Ishikawa (cell line): ENCODE measurements around the gene ZBTB21.

Experiments
- CEBPB ChIP-seq: IDR thresholded peaks from 2 replicates; pipeline ENCODE4 v1.6.1; 2012
- CREB1 ChIP-seq: IDR thresholded peaks from 2 replicates; pipeline ENCODE4 v1.6.1; 2012; ENCODE audit warnings: low read depth
- EGR1 ChIP-seq: IDR thresholded peaks from 2 replicates; pipeline ENCODE4 v1.6.1; 2012
- EP300 ChIP-seq: IDR thresholded peaks from 2 replicates; pipeline ENCODE4 v1.6.1; 2012; ENCODE audit warnings: borderline replicate concordance
- FOXM1 ChIP-seq: IDR thresholded peaks from 2 replicates; pipeline ENCODE4 v1.6.1; 2012; ENCODE audit warnings: low read depth, borderline replicate concordance
- NFIC ChIP-seq: IDR thresholded peaks from 2 replicates; pipeline ENCODE4 v1.6.1; 2012
- RAD21 ChIP-seq: IDR thresholded peaks from 2 replicates; pipeline ENCODE4 v1.6.1; 2012; ENCODE audit warnings: low read depth
- TAF1 ChIP-seq: IDR thresholded peaks from 2 replicates; pipeline ENCODE4 v1.6.1; 2012; ENCODE audit warnings: low read depth, mild to moderate bottlenecking
- TCF12 ChIP-seq: IDR thresholded peaks from 2 replicates; pipeline ENCODE4 v1.6.1; 2012; ENCODE audit warnings: low read depth
- TEAD4 ChIP-seq: IDR thresholded peaks from 2 replicates; pipeline ENCODE4 v1.6.1; 2012
- YY1 ChIP-seq: IDR thresholded peaks from 2 replicates; pipeline ENCODE4 v1.6.1; 2012; ENCODE audit warnings: low read depth
- ZBTB7A ChIP-seq: IDR thresholded peaks from 2 replicates; pipeline ENCODE4 v1.6.1; 2012; ENCODE audit warnings: low read depth
- TF ChIP-seq, protein P1 (sequence below): IDR thresholded peaks from 2 replicates; pipeline ENCODE4 v1.6.1; 2012
- TF ChIP-seq, protein P2 (sequence below): IDR thresholded peaks from 2 replicates; pipeline ENCODE4 v1.6.1; 2012; ENCODE audit warnings: low read depth, mild to moderate bottlenecking
- TF ChIP-seq, protein P3 (sequence below): IDR thresholded peaks from 2 replicates; pipeline ENCODE4 v1.6.1; 2012

Gene ZBTB21

DNA sequence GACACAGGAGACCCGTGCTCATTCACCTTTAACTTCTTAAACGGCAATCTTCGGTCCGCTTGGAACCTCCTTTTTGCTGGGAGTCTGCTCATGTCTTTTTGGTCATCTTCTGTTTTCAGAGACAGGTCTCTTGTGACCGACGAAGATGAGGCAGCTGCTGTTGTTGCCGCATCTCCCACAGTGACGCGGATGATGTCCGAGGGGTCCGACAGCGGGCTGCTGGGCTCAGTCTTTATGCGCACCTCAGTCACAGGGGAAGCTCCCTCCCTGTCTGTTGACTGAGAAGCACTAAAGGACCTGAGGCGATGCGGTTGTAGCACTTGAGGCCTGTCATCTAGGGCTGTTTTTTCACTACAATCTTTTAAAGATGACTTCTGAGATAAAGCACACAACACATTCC lies 17.6 kb downstream of the ZBTB21 start:
- TF ChIP-seq FOXM1 (no peak), TCF12 (no peak), EP300 (no peak), YY1 (no peak), NFIC (no peak), CEBPB (no peak), TEAD4 (no peak), TAF1 (no peak), ZBTB7A (no peak), EGR1 (no peak)
- TF ChIP-seq, protein P1, sequence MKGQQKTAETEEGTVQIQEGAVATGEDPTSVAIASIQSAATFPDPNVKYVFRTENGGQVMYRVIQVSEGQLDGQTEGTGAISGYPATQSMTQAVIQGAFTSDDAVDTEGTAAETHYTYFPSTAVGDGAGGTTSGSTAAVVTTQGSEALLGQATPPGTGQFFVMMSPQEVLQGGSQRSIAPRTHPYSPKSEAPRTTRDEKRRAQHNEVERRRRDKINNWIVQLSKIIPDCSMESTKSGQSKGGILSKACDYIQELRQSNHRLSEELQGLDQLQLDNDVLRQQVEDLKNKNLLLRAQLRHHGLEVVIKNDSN, result no peak
- TF ChIP-seq, protein P2, sequence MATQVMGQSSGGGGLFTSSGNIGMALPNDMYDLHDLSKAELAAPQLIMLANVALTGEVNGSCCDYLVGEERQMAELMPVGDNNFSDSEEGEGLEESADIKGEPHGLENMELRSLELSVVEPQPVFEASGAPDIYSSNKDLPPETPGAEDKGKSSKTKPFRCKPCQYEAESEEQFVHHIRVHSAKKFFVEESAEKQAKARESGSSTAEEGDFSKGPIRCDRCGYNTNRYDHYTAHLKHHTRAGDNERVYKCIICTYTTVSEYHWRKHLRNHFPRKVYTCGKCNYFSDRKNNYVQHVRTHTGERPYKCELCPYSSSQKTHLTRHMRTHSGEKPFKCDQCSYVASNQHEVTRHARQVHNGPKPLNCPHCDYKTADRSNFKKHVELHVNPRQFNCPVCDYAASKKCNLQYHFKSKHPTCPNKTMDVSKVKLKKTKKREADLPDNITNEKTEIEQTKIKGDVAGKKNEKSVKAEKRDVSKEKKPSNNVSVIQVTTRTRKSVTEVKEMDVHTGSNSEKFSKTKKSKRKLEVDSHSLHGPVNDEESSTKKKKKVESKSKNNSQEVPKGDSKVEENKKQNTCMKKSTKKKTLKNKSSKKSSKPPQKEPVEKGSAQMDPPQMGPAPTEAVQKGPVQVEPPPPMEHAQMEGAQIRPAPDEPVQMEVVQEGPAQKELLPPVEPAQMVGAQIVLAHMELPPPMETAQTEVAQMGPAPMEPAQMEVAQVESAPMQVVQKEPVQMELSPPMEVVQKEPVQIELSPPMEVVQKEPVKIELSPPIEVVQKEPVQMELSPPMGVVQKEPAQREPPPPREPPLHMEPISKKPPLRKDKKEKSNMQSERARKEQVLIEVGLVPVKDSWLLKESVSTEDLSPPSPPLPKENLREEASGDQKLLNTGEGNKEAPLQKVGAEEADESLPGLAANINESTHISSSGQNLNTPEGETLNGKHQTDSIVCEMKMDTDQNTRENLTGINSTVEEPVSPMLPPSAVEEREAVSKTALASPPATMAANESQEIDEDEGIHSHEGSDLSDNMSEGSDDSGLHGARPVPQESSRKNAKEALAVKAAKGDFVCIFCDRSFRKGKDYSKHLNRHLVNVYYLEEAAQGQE, result no peak

DNA sequence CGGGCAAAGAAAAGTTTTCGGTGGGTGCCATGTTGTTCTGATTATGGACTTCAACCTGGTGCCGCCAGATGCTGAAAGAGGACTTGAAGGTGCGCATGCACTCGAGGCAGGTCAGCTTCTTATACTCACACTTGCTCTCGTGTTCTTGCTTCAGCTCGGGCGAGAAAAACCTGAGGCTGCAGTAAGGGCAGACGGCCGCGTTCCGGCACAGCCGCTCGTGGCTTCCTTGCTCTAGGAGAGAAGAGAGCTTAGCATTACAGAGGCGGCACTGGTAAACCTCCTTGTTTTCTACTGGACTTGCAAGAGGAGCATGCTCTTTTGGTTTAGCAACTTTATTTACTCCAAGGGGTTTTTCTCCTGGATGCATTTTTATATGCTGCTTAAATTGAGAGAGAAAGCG lies 18.5 kb downstream of the ZBTB21 start:
- TF ChIP-seq CEBPB, result no peak
- TF ChIP-seq, protein P3, sequence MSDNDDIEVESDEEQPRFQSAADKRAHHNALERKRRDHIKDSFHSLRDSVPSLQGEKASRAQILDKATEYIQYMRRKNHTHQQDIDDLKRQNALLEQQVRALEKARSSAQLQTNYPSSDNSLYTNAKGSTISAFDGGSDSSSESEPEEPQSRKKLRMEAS, result no peak
- TF ChIP-seq TAF1, result no peak
- TF ChIP-seq EGR1, result no peak
- TF ChIP-seq TCF12, result no peak
- TF ChIP-seq, protein P1, result no peak
- TF ChIP-seq, protein P2, result no peak
- TF ChIP-seq RAD21, result no peak
- TF ChIP-seq FOXM1, result no peak
- TF ChIP-seq EP300, result no peak
- no peak for TF ChIP-seq ZBTB7A
- TF ChIP-seq CREB1, result no peak

DNA sequence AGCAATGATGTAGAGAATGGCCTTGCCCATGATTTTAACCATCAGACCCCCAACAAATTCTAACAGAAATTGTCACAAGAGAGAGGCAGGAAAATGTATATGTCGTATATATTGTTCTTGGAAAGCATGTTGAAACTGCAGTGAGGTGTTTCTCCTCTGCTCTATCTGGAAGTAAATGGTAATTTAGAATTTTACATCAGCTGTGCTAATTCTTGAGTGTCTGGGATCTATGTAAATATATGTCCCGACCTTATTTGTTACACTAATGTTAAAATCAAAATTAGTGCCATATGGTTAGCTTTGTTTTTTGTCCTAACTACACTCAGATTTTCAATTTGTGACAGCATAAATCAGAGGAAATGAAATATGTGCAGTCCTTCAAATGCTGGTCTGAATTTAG lies 20.5 kb downstream of the ZBTB21 start:
- TF ChIP-seq EP300, result no peak

DNA sequence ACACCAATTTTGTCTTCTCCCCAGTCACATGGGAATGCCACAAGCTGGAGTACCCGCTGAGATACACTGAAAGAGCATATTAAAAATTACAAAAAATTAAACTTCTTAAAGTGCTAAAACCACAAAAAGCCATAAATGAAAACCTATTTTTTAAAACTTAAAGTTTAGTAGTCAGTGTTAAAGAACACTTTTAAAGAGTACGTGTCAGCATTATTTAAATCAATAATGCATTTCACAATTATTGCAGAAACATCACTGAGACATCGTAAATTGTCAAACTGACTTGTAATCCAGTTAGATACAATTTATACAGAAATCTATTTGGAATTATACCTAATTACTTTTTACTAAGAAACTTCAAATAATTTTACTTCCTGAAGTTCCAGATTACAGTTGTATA lies 22.9 kb downstream of the ZBTB21 start:
- TF ChIP-seq, protein P2, result no peak
- TF ChIP-seq FOXM1 (no peak), EP300 (no peak), ZBTB7A (no peak), CREB1 (no peak), YY1 (no peak), RAD21 (no peak), EGR1 (no peak), TAF1 (no peak), NFIC (no peak)
- TF ChIP-seq, protein P1, result no peak

DNA sequence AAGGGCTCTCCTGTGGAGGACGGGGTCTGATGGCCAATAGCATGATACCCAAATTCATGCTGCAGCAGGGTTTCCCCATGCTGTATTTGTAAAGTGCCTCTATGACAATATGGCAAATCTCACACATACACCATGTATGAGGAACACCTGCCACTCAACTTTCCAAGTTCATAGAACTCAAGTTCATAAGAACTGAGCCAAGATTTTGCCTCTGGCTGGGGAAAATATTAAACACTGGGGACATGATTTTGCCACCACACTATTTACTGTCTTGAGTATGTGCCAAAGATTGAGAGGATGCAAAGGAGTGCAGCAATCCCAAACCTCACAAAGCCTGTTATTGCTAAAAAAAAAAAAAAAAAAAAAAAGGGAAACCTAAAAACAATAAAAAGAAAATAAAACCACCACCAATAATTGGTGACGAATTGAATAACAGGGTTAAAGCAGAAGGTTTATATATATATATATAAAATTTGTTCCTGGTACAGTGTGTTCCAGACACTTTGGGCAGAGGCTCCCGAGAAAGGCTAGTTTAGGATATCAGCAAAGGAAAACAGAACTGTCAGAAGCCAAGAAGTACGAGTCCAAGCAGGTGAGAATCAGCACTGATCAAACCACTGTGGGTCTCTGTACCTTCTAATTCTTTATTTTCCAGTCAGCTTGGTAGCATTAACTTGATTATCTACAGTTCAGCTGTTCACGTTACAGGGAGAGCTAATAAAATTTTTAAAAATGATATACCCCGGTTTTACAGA lies 24.3 kb downstream of the ZBTB21 start:
- TF ChIP-seq, protein P3, result no peak
- TF ChIP-seq EP300 (no peak), CEBPB (no peak), TCF12 (no peak), EGR1 (no peak), YY1 (no peak), TEAD4 (no peak), RAD21 (no peak), ZBTB7A (no peak), FOXM1 (no peak), CREB1 (no peak), NFIC (no peak), TAF1 (no peak)
- TF ChIP-seq, protein P2, result no peak
- TF ChIP-seq, protein P1, result no peak
